Measurements from ENCODE around the gene FNDC3A.
A peak's percentile ranks its signal among the peaks of the same experiment; 100 is the strongest.

The FNDC3A gene

GRCh38 chr13:49214917-49215376 is 239.2 kb downstream of the FNDC3A start:
- peaks cover 6% of the 10 kb centered on the region for H3K36me3 ChIP-seq (ENCODE audit: insufficient read depth, low read length)
- peaks cover 6% of the 10 kb centered on the region for H3K9me3 ChIP-seq (ENCODE audit: low read length)
- H3K4me1 ChIP-seq (ENCODE audit: insufficient read depth, low read length), result peaks cover 5% of the 10 kb centered on the region
- H3K4me3 ChIP-seq (ENCODE audit: low read length), result no peak overlapping the region
- peaks cover 32% of the 10 kb centered on the region for H3K27me3 ChIP-seq (ENCODE audit: insufficient read depth, low read length)
- H2AFZ ChIP-seq (ENCODE audit: low read depth, low read length), result no peak overlapping the region

GRCh38 chr13:49216334-49216733 is 240.6 kb downstream of the FNDC3A start:
- no peak overlapping the region for H3K4me3 ChIP-seq (ENCODE audit: low read length)
- H3K9me3 ChIP-seq (ENCODE audit: low read length), result peaks cover 6% of the 10 kb centered on the region
- no peak overlapping the region for H2AFZ ChIP-seq (ENCODE audit: low read depth, low read length)
- H3K27me3 ChIP-seq (ENCODE audit: insufficient read depth, low read length), result peaks cover 45% of the 10 kb centered on the region
- no peaks in the 10 kb centered on the region for H3K36me3 ChIP-seq (ENCODE audit: insufficient read depth, low read length)
- H3K4me1 ChIP-seq (ENCODE audit: insufficient read depth, low read length), result peaks cover 5% of the 10 kb centered on the region

- Histone ChIP-seq H3K36me3 (ENCODE audit: insufficient read depth, low read length) (no peaks in the 10 kb centered on the region), H2AFZ (ENCODE audit: low read depth, low read length) (no peak overlapping the region), H3K4me3 (ENCODE audit: low read length) (no peak overlapping the region), H3K27me3 (ENCODE audit: insufficient read depth, low read length) (peaks cover 57% of the 10 kb centered on the region), H3K9me3 (ENCODE audit: low read length) (peaks cover 10% of the 10 kb centered on the region), H3K4me1 (ENCODE audit: insufficient read depth, low read length) (peaks cover 5% of the 10 kb centered on the region)
Observed at GRCh38 chr13:49217962-49218492, 242.3 kb downstream of the FNDC3A start.

- Histone ChIP-seq H3K9me3 (ENCODE audit: low read length) (peaks cover 10% of the 10 kb centered on the region), H3K27me3 (ENCODE audit: insufficient read depth, low read length) (peaks cover 57% of the 10 kb centered on the region), H3K4me3 (ENCODE audit: low read length) (no peak overlapping the region), H3K4me1 (ENCODE audit: insufficient read depth, low read length) (peaks cover 5% of the 10 kb centered on the region), H3K36me3 (ENCODE audit: insufficient read depth, low read length) (no peaks in the 10 kb centered on the region), H2AFZ (ENCODE audit: low read depth, low read length) (no peak overlapping the region)
Observed at GRCh38 chr13:49218493-49219051, 242.9 kb downstream of the FNDC3A start.

- Histone ChIP-seq H3K9me3 (ENCODE audit: low read length) (peaks cover 10% of the 10 kb centered on the region), H3K27me3 (ENCODE audit: insufficient read depth, low read length) (peaks cover 57% of the 10 kb centered on the region), H3K4me1 (ENCODE audit: insufficient read depth, low read length) (no peaks in the 10 kb centered on the region), H3K4me3 (ENCODE audit: low read length) (peak overlapping the region; percentile 34), H3K36me3 (ENCODE audit: insufficient read depth, low read length) (no peaks in the 10 kb centered on the region), H2AFZ (ENCODE audit: low read depth, low read length) (peak overlapping the region; percentile 64)
Observed at GRCh38 chr13:49219647-49220035, 243.9 kb downstream of the FNDC3A start.

GRCh38 chr13:49220036-49220855 is 244.5 kb downstream of the FNDC3A start, which contains the start of gene MLNR:
Gene MLNR, plus strand, starts transcription at chr13:49220338. Its CDS starts 0 bp downstream, at chr13:49220338.
- H3K4me3 ChIP-seq (ENCODE audit: low read length), result peak within 1 kb of the TSS; percentile 34
- H3K27me3 ChIP-seq (ENCODE audit: insufficient read depth, low read length), result peaks cover 57% of the 10 kb centered on the region
- H3K36me3 ChIP-seq (ENCODE audit: insufficient read depth, low read length), result no peaks in the 10 kb centered on the region
- H2AFZ ChIP-seq (ENCODE audit: low read depth, low read length), result peak within 1 kb of the TSS; percentile 64
- no peaks in the 10 kb centered on the region for H3K4me1 ChIP-seq (ENCODE audit: insufficient read depth, low read length)
- peaks cover 10% of the 10 kb centered on the region for H3K9me3 ChIP-seq (ENCODE audit: low read length)

- Histone ChIP-seq H3K4me1 (ENCODE audit: insufficient read depth, low read length) (no peaks in the 10 kb centered on the region), H3K36me3 (ENCODE audit: insufficient read depth, low read length) (no peaks in the 10 kb centered on the region), H2AFZ (ENCODE audit: low read depth, low read length) (peak overlapping the region; percentile 64), H3K4me3 (ENCODE audit: low read length) (peak overlapping the region; percentile 34), H3K27me3 (ENCODE audit: insufficient read depth, low read length) (peaks cover 57% of the 10 kb centered on the region), H3K9me3 (ENCODE audit: low read length) (peaks cover 10% of the 10 kb centered on the region)
Observed at GRCh38 chr13:49220856-49221589, 245.3 kb downstream of the FNDC3A start.

GRCh38 chr13:49221590-49221965 is 245.9 kb downstream of the FNDC3A start:
- no peaks in the 10 kb centered on the region for H3K4me1 ChIP-seq (ENCODE audit: insufficient read depth, low read length)
- H3K9me3 ChIP-seq (ENCODE audit: low read length), result peaks cover 10% of the 10 kb centered on the region
- no peak overlapping the region for H2AFZ ChIP-seq (ENCODE audit: low read depth, low read length)
- no peaks in the 10 kb centered on the region for H3K36me3 ChIP-seq (ENCODE audit: insufficient read depth, low read length)
- no peak overlapping the region for H3K4me3 ChIP-seq (ENCODE audit: low read length)
- H3K27me3 ChIP-seq (ENCODE audit: insufficient read depth, low read length), result peaks cover 57% of the 10 kb centered on the region

GRCh38 chr13:49225223-49226042 is 249.7 kb downstream of the FNDC3A start:
- no peaks in the 10 kb centered on the region for H3K36me3 ChIP-seq (ENCODE audit: insufficient read depth, low read length)
- H3K4me1 ChIP-seq (ENCODE audit: insufficient read depth, low read length), result peaks cover 7% of the 10 kb centered on the region
- H2AFZ ChIP-seq (ENCODE audit: low read depth, low read length), result no peak overlapping the region
- peaks cover 21% of the 10 kb centered on the region for H3K27me3 ChIP-seq (ENCODE audit: insufficient read depth, low read length)
- H3K4me3 ChIP-seq (ENCODE audit: low read length), result no peak overlapping the region
- H3K9me3 ChIP-seq (ENCODE audit: low read length), result peaks cover 4% of the 10 kb centered on the region

GRCh38 chr13:49226613-49227012 is 250.9 kb downstream of the FNDC3A start:
- H3K4me3 ChIP-seq (ENCODE audit: low read length), result no peak overlapping the region
- H3K9me3 ChIP-seq (ENCODE audit: low read length), result peaks cover 4% of the 10 kb centered on the region
- H3K4me1 ChIP-seq (ENCODE audit: insufficient read depth, low read length), result peaks cover 7% of the 10 kb centered on the region
- no peaks in the 10 kb centered on the region for H3K36me3 ChIP-seq (ENCODE audit: insufficient read depth, low read length)
- H2AFZ ChIP-seq (ENCODE audit: low read depth, low read length), result no peak overlapping the region
- peaks cover 9% of the 10 kb centered on the region for H3K27me3 ChIP-seq (ENCODE audit: insufficient read depth, low read length)

- no peaks in the 10 kb centered on the region for H3K4me1 ChIP-seq (ENCODE audit: insufficient read depth, low read length)
- no peak overlapping the region for H2AFZ ChIP-seq (ENCODE audit: low read depth, low read length)
- no peak overlapping the region for H3K4me3 ChIP-seq (ENCODE audit: low read length)
- no peaks in the 10 kb centered on the region for H3K9me3 ChIP-seq (ENCODE audit: low read length)
- no peaks in the 10 kb centered on the region for H3K27me3 ChIP-seq (ENCODE audit: insufficient read depth, low read length)
- no peaks in the 10 kb centered on the region for H3K36me3 ChIP-seq (ENCODE audit: insufficient read depth, low read length)
Observed at GRCh38 chr13:49234741-49235140, 259.0 kb downstream of the FNDC3A start.

- Histone ChIP-seq H3K9me3 (ENCODE audit: low read length) (no peaks in the 10 kb centered on the region), H3K4me1 (ENCODE audit: insufficient read depth, low read length) (no peaks in the 10 kb centered on the region), H3K36me3 (ENCODE audit: insufficient read depth, low read length) (no peaks in the 10 kb centered on the region), H3K4me3 (ENCODE audit: low read length) (no peak overlapping the region), H3K27me3 (ENCODE audit: insufficient read depth, low read length) (no peaks in the 10 kb centered on the region), H2AFZ (ENCODE audit: low read depth, low read length) (no peak overlapping the region)
Observed at GRCh38 chr13:49235856-49236431, 260.2 kb downstream of the FNDC3A start.
